Measurements from ENCODE around the gene MTF1.

The MTF1 gene

DNA sequence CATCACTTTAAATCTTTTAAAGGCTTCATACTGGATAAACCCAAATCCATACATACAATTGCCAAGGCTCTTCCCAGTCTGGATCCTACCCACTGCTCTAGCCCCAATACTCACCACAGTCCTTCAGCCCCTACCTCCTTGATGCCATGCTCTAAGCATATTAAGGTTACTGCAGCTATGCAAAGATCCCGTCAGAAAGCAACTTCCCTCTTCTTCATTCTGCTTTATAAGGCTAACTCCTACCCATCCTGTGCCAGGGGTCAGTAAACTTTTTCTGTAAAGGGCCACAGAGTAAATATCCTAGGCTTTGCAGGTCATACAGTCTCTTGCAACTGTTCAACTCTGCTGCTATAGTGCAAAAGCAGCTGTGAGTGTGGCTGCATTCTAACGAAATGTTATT, 34.3 kb upstream of the MTF1 start:
- TF ChIP-seq, protein P1, sequence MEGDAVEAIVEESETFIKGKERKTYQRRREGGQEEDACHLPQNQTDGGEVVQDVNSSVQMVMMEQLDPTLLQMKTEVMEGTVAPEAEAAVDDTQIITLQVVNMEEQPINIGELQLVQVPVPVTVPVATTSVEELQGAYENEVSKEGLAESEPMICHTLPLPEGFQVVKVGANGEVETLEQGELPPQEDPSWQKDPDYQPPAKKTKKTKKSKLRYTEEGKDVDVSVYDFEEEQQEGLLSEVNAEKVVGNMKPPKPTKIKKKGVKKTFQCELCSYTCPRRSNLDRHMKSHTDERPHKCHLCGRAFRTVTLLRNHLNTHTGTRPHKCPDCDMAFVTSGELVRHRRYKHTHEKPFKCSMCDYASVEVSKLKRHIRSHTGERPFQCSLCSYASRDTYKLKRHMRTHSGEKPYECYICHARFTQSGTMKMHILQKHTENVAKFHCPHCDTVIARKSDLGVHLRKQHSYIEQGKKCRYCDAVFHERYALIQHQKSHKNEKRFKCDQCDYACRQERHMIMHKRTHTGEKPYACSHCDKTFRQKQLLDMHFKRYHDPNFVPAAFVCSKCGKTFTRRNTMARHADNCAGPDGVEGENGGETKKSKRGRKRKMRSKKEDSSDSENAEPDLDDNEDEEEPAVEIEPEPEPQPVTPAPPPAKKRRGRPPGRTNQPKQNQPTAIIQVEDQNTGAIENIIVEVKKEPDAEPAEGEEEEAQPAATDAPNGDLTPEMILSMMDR (IDR thresholded peaks at IDR 0.05; ENCODE audit: low read depth, low read length) = no peak
- H3K4me3 ChIP-seq (ENCODE audit: low read depth, low read length) = no peak overlapping the region

DNA sequence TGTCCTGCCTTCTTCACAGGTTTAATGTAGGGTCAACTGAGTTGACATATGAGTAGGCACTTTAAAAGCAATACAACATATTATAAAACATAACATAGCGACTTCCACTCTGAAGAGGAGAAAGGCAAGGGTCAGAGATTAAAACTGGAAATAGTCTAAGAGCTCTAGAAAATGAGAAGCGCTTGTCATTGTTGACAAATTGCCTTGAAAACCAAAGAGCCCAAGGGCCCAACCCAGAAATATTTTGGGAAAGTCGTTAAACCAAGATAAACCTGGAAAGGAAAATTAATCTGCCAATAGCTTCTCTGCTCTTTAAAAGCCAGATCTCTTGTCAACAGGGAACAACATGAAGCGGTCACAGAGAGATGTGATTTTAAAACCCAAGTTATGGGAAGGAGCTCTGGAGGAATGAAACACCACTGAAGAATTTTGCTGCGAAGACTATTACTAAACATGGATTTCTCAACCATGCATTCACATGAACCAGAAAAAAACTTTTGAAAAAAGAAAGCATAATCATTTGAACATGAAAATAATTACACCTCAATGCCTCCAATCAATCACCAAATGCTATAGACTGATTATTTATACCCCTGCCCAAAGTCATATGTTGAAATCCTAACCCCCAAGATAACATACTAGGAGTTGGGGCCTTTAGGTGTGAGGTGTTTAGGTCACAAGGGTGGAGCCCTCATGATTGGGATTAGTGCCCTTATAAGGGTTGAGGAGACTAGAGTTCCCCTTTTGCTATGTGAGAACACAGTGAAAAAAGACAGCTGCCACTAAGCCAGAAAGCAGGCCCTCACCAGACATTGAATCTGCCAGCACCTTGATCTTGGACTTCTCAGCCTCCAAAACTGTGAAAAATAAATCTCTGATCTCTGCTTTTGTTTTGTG, 33.0 kb upstream of the MTF1 start:
- TF ChIP-seq, protein P1 (IDR thresholded peaks at IDR 0.05; ENCODE audit: low read depth, low read length) = no peak
- H3K4me3 ChIP-seq (ENCODE audit: low read depth, low read length) = no peak overlapping the region

DNA sequence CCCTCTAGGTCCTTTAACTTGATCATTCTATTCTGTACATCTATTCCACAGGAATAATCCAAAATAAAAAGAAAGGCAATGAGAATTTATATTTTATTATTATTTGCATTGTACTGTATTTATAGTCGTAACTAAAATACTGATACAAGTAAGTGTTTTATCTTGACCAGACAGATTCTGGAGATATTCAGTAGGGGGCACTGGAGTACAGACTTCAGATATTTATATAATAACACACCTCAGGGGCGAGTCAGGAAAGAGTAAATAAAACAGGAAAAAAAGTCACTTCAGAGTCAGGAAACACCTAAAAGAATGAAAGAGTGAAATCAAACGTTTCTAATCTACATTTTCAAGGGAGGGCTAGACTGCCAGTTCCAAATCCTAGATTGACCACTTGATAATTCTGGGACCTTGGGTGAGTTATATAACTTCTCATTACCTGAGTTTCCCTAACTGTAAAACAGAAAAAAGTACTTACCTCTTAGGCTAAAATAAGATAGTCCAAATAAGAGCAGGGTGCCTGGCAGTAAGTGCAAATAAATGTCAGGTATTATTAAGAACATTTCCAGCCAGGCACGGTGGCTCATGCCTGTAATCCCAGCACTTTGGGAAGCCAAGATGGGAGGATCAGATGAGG, 31.1 kb upstream of the MTF1 start:
- H3K4me3 ChIP-seq (ENCODE audit: low read depth, low read length) = no peak overlapping the region
- TF ChIP-seq, protein P1 (IDR thresholded peaks at IDR 0.05; ENCODE audit: low read depth, low read length) = peak; percentile 11; the same call in 1 of the 2 replicates

DNA sequence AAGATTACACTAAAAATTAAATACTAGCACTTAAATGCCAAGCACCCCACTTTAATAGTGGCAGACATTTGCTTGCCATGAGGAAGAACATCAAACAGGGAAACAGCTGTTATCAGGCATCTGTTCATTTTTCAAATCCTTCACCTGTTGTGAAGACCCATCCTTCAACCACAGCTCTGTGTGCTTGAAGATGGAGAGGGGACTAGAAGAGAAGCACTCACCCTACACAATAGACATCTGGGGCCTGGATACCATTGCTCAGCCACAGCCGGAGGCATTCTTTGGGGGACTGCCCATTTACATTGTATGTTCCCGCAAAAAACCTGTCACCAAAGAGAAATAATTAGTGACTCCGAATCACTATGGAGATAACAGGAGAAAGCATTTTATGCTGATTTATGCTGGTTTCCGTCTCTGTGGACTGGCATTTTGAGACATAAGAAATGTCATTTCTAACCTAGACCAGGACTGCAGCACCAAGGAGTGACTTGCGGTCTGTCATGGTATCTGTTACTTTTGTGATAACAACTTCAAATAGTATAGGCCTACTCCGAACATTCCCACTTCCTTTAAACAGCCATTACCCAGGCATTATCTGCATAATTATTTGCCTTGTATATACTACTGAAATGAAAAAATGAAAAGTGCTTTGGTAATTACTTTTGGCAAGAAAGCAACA, 28.8 kb upstream of the MTF1 start:
- TF ChIP-seq, protein P1 (IDR thresholded peaks at IDR 0.05; ENCODE audit: low read depth, low read length) = no peak

DNA sequence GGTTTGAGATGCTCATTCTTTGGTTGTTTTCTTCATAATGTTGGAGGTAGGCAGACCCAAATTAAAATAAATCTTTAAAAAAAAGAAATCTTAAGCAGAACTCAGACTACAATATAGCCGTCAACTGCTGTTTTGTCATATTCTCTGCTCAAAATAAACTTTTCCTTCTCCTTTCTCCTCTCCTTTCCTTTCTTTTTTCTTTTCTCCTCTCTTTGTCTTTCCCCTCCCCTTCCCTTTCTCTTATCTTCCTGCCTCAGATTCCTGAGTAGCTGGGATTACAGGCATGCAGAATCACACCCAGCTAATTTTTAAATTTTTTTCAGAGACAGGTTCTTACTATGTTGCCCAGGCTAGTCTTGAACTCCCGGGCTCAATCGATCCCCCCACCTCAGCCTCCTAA, 24.8 kb upstream of the MTF1 start:
- TF ChIP-seq, protein P1 (IDR thresholded peaks at IDR 0.05; ENCODE audit: low read depth, low read length) = no peak
- no peak overlapping the region for H3K4me3 ChIP-seq (ENCODE audit: low read depth, low read length)

More for the DNA sequence above, 28.8 kb upstream of the MTF1 start:
- H3K4me3 ChIP-seq (ENCODE audit: low read depth, low read length) = no peak overlapping the region

DNA sequence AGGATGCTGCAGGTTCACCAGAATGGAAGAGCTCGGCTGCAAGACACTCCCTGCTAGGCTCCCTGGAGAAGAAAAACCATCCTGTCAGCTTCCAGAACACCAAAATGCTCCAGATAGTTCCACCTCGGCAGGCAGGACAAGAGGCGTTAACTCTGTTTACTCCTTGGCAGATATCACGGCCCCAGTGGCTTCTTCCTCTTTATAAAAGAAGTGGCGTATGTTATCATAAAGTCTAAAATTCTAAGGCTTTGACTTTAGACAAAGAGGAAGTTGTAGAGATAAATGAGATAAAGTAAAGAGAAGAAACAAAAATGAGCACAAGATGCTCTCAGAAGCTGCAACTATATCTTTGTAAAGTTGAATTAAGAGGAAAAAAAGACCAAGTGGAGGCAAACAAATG, 24.3 kb upstream of the MTF1 start:
- TF ChIP-seq, protein P1 (IDR thresholded peaks at IDR 0.05; ENCODE audit: low read depth, low read length) = no peak

More for the DNA sequence above, 24.3 kb upstream of the MTF1 start:
- no peak overlapping the region for H3K4me3 ChIP-seq (ENCODE audit: low read depth, low read length)
